GM18511 (cell line): Measurements from ENCODE around the gene ADARB2.
"Not testable (repeated sequence)": the region's sequence is repeated elsewhere in the genome, so short reads cannot be mapped to it uniquely, and the experiment has no call there.

ENCODE experiments used
- ATAC-seq: cut with Tn5 transposase; IDR thresholded peaks from one replicate; pipeline ENCODE4 v1.9.1; 2021; ENCODE audit warnings: mild to moderate bottlenecking, moderate library complexity; ENCODE audit not compliant: unreplicated experiment

The ADARB2 gene

GRCh38 chr10:1617376-1618317 is 119.7 kb downstream of the ADARB2 start:
- not testable (repeated sequence) for ATAC-seq

GRCh38 chr10:1616701-1617100 is 120.6 kb downstream of the ADARB2 start:
- ATAC-seq: not testable (repeated sequence)

- ATAC-seq: no peak
Observed at GRCh38 chr10:1615186-1615954, 122.0 kb downstream of the ADARB2 start.

- ATAC-seq: no peak
Observed at GRCh38 chr10:1613511-1613910, 123.8 kb downstream of the ADARB2 start.

- no peak for ATAC-seq
Observed at GRCh38 chr10:1612908-1613307, 124.4 kb downstream of the ADARB2 start.

- no peak for ATAC-seq
Observed at GRCh38 chr10:1611936-1612550, 125.3 kb downstream of the ADARB2 start.

- no peak for ATAC-seq
Observed at GRCh38 chr10:1610986-1611770, 126.1 kb downstream of the ADARB2 start.

GRCh38 chr10:1609648-1609970 is 127.7 kb downstream of the ADARB2 start:
- no peak for ATAC-seq

- no peak for ATAC-seq
Observed at GRCh38 chr10:1608851-1609647, 128.3 kb downstream of the ADARB2 start.

GRCh38 chr10:1608408-1608807 is 128.9 kb downstream of the ADARB2 start:
- no peak for ATAC-seq

GRCh38 chr10:1607466-1607865 is 129.9 kb downstream of the ADARB2 start:
- ATAC-seq: no peak

- no peak for ATAC-seq
Observed at GRCh38 chr10:1605999-1606940, 131.1 kb downstream of the ADARB2 start.

GRCh38 chr10:1605121-1605520 is 132.2 kb downstream of the ADARB2 start:
- ATAC-seq: no peak

GRCh38 chr10:1604246-1604645 is 133.1 kb downstream of the ADARB2 start:
- no peak for ATAC-seq

- ATAC-seq: no peak
Observed at GRCh38 chr10:1603181-1603580, 134.1 kb downstream of the ADARB2 start.

GRCh38 chr10:1602037-1602484 is 135.3 kb downstream of the ADARB2 start:
- ATAC-seq: no peak

GRCh38 chr10:1601406-1601805 is 135.9 kb downstream of the ADARB2 start:
- no peak for ATAC-seq

GRCh38 chr10:1600861-1601260 is 136.5 kb downstream of the ADARB2 start:
- ATAC-seq: no peak
